HUES48 (cell line): Measurements from ENCODE around the gene IGFALS.
"Not testable (repeated sequence)": the region's sequence is repeated elsewhere in the genome, so short reads cannot be mapped to it uniquely, and the experiment has no call there.

Experiments used
- H3K27ac ChIP-seq: one replicate; pipeline ENCODE4 v1.7.0; 2013; ENCODE audit warnings: low read depth, low read length, inconsistent platforms
- H3K27me3 ChIP-seq: 2 replicates; pipeline ENCODE4 v1.6.1; 2013; ENCODE audit warnings: mild to moderate bottlenecking, low read length; ENCODE audit not compliant: control insufficient read depth, insufficient read depth
- H3K36me3 ChIP-seq: 2 replicates; pipeline ENCODE4 v1.6.1; 2013; ENCODE audit warnings: low read length; ENCODE audit not compliant: control insufficient read depth, insufficient read depth
- H3K4me1 ChIP-seq: 2 replicates; pipeline ENCODE4 v1.6.1; 2013; ENCODE audit warnings: mild to moderate bottlenecking, low read length; ENCODE audit not compliant: control insufficient read depth, insufficient read depth
- H3K4me3 ChIP-seq: 2 replicates; pipeline ENCODE4 v1.5.1; 2013; ENCODE audit warnings: mild to moderate bottlenecking, low read depth, low read length
- H3K9ac ChIP-seq: 2 replicates; pipeline ENCODE4 v1.6.1; 2013; ENCODE audit warnings: mild to moderate bottlenecking, low read depth, low read length, moderate library complexity
- H3K9me3 ChIP-seq: 2 replicates; pipeline ENCODE4 v1.6.1; 2013; ENCODE audit warnings: low read length; ENCODE audit not compliant: control insufficient read depth, insufficient read depth

Gene IGFALS

GRCh38 chr16:1817276-1817589 lies 23.7 kb upstream of the IGFALS start:
- Histone ChIP-seq H3K4me1 (no peaks in the 10 kb centered on the region), H3K27ac (no peak overlapping the region), H3K36me3 (peaks cover 24% of the 10 kb centered on the region), H3K9me3 (no peaks in the 10 kb centered on the region), H3K4me3 (no peak overlapping the region), H3K27me3 (no peaks in the 10 kb centered on the region), H3K9ac (no peak overlapping the region)

- no peaks in the 10 kb centered on the region for H3K27me3 ChIP-seq
- no peaks in the 10 kb centered on the region for H3K4me1 ChIP-seq
- H3K9ac ChIP-seq = no peak overlapping the region
- H3K4me3 ChIP-seq = no peak overlapping the region
- H3K36me3 ChIP-seq = peaks cover 19% of the 10 kb centered on the region
- H3K27ac ChIP-seq = no peak overlapping the region
- no peaks in the 10 kb centered on the region for H3K9me3 ChIP-seq
Observed at GRCh38 chr16:1816396-1817275, 23.1 kb upstream of the IGFALS start.

GRCh38 chr16:1815461-1815860 lies 22.0 kb upstream of the IGFALS start:
- peaks cover 17% of the 10 kb centered on the region; the same call in 1 of the 2 replicates for H3K36me3 ChIP-seq
- no peak overlapping the region for H3K9ac ChIP-seq
- H3K4me1 ChIP-seq = no peaks in the 10 kb centered on the region
- H3K9me3 ChIP-seq = no peaks in the 10 kb centered on the region
- H3K27me3 ChIP-seq = no peaks in the 10 kb centered on the region
- no peak overlapping the region for H3K4me3 ChIP-seq
- no peak overlapping the region for H3K27ac ChIP-seq

GRCh38 chr16:1812732-1813163 lies 19.2 kb upstream of the IGFALS start:
- Histone ChIP-seq H3K4me3 (no peak overlapping the region), H3K27me3 (no peaks in the 10 kb centered on the region), H3K36me3 (peaks cover 25% of the 10 kb centered on the region), H3K27ac (no peak overlapping the region), H3K9me3 (no peaks in the 10 kb centered on the region), H3K9ac (no peak overlapping the region), H3K4me1 (no peaks in the 10 kb centered on the region)

GRCh38 chr16:1810536-1810935 lies 17.0 kb upstream of the IGFALS start:
- Histone ChIP-seq H3K4me3 (no peak overlapping the region), H3K9ac (no peak overlapping the region), H3K27me3 (no peaks in the 10 kb centered on the region), H3K36me3 (peaks cover 17% of the 10 kb centered on the region), H3K4me1 (no peaks in the 10 kb centered on the region), H3K9me3 (no peaks in the 10 kb centered on the region), H3K27ac (no peak overlapping the region)

GRCh38 chr16:1810106-1810505 lies 16.6 kb upstream of the IGFALS start:
- Histone ChIP-seq H3K4me1 (no peaks in the 10 kb centered on the region), H3K36me3 (peaks cover 13% of the 10 kb centered on the region), H3K4me3 (no peak overlapping the region), H3K27ac (no peak overlapping the region), H3K27me3 (no peaks in the 10 kb centered on the region), H3K9ac (no peak overlapping the region), H3K9me3 (no peaks in the 10 kb centered on the region)

- Histone ChIP-seq H3K9me3 (no peaks in the 10 kb centered on the region), H3K36me3 (peaks cover 12% of the 10 kb centered on the region), H3K9ac (no peak overlapping the region), H3K4me3 (no peak overlapping the region), H3K27me3 (no peaks in the 10 kb centered on the region), H3K4me1 (no peaks in the 10 kb centered on the region), H3K27ac (no peak overlapping the region)
Observed at GRCh38 chr16:1809281-1809801, 15.8 kb upstream of the IGFALS start.

- no peaks in the 10 kb centered on the region for H3K27me3 ChIP-seq
- H3K9ac ChIP-seq = no peak overlapping the region
- no peak overlapping the region for H3K27ac ChIP-seq
- no peaks in the 10 kb centered on the region for H3K4me1 ChIP-seq
- H3K9me3 ChIP-seq = no peaks in the 10 kb centered on the region; the same call in 1 of the 2 replicates
- H3K4me3 ChIP-seq = no peak overlapping the region
- peaks cover 12% of the 10 kb centered on the region for H3K36me3 ChIP-seq
Observed at GRCh38 chr16:1808691-1809090, 15.2 kb upstream of the IGFALS start.

- H3K9ac ChIP-seq = no peak overlapping the region
- no peak overlapping the region for H3K27ac ChIP-seq
- H3K9me3 ChIP-seq = no peaks in the 10 kb centered on the region; the same call in 1 of the 2 replicates
- H3K36me3 ChIP-seq = peaks cover 12% of the 10 kb centered on the region
- H3K4me3 ChIP-seq = no peak overlapping the region
- H3K27me3 ChIP-seq = no peaks in the 10 kb centered on the region
- no peaks in the 10 kb centered on the region for H3K4me1 ChIP-seq
Observed at GRCh38 chr16:1807626-1808025, 14.1 kb upstream of the IGFALS start.

GRCh38 chr16:1800701-1801100 lies 7.2 kb upstream of the IGFALS start:
- H3K36me3 ChIP-seq = no peaks in the 10 kb centered on the region
- no peak overlapping the region for H3K27ac ChIP-seq
- H3K4me1 ChIP-seq = no peaks in the 10 kb centered on the region
- no peaks in the 10 kb centered on the region for H3K27me3 ChIP-seq
- H3K4me3 ChIP-seq = no peak overlapping the region
- peaks cover 23% of the 10 kb centered on the region for H3K9me3 ChIP-seq
- no peak overlapping the region for H3K9ac ChIP-seq

- not testable (repeated sequence) for H3K9ac ChIP-seq, H3K4me3 ChIP-seq, H3K27me3 ChIP-seq, H3K27ac ChIP-seq, H3K36me3 ChIP-seq, H3K4me1 ChIP-seq
- H3K9me3 ChIP-seq = peaks cover 23% of the 10 kb centered on the region
Observed at GRCh38 chr16:1799263-1799662, 5.8 kb upstream of the IGFALS start.
